ENCODE results near the gene IRX2.

IRX2 gene

GRCh38 chr5:2718115-2718514, 33.4 kb downstream of the IRX2 start:
- DNase-seq (ENCODE audit: low read depth in 2 of 2), result no peak

GRCh38 chr5:2715856-2716255, 35.6 kb downstream of the IRX2 start:
- DNase-seq (ENCODE audit: low read depth in 2 of 2), result no peak

DNA sequence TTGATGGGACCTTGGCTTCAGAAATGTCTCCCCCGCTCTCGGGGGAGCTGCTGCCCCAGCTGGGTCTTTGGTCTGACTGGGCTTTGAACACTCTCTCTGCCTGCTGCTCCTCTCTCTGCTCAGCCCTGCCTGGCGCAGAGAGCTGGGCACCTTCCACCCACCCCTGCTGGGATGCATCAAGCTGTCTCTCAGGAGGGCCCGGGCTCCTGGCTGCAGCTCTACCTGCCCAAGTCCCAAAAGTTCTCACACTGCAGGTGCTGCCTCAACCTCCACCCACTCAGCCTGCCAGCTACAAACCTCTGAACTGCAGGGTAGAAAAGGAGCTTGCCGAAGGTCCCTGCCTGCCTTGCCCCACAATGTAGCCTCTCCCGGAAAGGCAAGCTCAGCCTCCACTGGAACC, 36.7 kb downstream of the IRX2 start:
- no peak for DNase-seq (ENCODE audit: low read depth in 2 of 2)

- DNase-seq (ENCODE audit: low read depth in 2 of 2), result no peak
Measured at GRCh38 chr5:2714026-2714425, 37.5 kb downstream of the IRX2 start.

DNA sequence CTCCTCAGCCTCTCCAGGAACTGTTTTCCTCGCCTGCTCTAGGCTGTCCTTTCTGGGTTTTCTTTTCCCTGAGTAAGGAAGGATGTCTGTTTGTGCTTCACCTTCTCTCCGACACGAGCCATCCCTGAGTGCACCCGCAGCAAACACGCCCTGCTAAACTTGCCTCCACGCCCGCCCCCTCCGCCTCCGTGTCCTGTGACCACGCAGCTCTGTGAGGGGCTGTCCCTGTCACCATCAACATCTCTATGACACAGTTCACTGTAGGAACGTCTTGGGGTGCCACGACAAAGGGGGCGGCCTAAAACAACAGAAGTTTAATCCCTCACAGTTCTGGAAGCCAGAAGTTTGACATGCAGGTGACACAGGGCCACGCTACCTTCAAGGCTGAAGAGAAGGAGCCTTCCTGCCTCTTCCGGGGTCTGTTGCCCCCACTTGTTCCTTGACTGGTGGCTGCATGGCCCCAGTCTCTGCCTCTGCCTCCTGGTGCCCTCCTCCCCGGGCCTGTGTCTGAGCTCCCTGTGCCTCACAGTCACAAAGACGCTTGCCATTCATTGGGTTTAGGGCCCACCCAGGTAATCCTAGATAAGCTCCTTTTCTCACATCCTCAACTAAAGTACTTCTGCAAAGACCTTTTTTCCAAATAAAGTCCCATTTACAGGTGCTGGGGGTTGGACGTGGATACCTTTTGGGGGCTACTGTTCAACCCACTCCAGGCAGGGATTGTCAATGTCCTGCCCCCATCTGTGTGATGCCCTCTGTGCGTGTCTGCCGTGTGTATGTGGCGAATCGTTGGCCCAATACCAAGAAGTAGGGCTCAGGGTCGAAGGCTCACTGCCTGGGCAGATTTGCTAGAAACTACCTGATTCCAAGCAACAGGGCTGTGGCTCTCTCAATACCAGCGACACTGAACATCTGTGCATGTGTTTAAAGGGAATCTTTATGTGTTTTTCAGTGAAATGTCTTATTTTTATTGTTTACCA, 39.7 kb downstream of the IRX2 start:
- no peak for DNase-seq (ENCODE audit: low read depth in 2 of 2)

DNA sequence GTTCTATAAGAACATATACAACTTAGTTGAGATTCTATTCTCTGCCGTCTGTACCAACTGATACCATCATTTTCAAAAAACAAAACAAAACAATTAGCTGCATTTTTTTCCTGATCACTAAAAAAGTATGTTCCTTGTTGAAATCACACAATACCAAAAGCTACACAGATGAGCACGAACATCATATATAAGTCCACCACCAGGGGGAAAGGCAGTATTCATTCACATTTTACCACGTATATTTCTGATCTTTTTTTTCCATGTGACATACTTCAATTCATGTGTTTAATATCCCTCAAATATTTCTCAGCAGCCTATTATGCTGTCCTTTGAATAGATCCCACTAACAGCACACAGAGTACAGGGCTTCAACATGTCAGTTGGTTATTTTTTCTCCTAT, 40.6 kb downstream of the IRX2 start:
- DNase-seq (ENCODE audit: low read depth in 2 of 2), result no peak

- DNase-seq (ENCODE audit: low read depth in 2 of 2), result no peak
Measured at GRCh38 chr5:2709976-2710689, 41.3 kb downstream of the IRX2 start.

DNA sequence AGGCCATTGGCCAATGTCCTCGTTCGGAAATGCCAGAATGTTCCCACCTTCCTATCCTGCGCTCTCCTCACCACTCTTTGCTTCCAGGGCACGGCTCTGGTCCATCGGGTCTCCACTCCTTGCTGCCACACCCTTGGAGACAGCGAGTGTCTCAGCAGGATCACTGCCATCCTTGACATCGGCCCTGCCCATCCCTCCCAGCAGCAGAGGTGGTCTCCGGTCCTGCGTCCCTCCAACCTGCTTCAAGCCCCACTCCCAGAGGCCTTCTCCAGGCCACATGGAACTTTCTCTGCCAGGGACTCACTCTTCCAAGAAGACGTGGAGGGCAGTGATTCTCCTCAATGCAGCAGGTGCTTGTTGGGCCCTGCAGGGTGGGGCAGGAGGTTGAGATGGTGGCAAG, 42.7 kb downstream of the IRX2 start:
- no peak for DNase-seq (ENCODE audit: low read depth in 2 of 2)

- DNase-seq (ENCODE audit: low read depth in 2 of 2), result no peak
Measured at GRCh38 chr5:2708132-2708531, 43.3 kb downstream of the IRX2 start.

DNA sequence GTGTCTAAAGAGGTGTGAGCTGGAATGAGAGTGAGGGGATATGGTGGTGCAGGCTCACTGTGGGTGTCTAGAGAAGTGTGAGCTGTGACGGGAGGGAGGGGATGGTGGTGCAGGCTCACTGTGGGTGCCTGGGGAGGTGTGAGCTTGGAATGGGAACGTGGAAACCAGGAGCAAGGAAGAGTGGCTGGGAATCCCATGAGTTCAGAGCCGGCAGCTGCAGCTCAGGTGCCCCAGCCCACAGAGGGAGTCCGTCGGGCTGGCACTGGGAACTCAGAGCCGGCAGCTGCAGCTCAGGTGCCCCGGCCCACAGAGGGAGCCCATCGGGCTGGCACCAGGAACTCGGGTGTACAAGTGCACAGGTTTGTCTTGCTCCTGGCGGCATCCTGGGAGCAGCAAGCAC, 45.6 kb downstream of the IRX2 start:
- no peak for DNase-seq (ENCODE audit: low read depth in 2 of 2)

DNA sequence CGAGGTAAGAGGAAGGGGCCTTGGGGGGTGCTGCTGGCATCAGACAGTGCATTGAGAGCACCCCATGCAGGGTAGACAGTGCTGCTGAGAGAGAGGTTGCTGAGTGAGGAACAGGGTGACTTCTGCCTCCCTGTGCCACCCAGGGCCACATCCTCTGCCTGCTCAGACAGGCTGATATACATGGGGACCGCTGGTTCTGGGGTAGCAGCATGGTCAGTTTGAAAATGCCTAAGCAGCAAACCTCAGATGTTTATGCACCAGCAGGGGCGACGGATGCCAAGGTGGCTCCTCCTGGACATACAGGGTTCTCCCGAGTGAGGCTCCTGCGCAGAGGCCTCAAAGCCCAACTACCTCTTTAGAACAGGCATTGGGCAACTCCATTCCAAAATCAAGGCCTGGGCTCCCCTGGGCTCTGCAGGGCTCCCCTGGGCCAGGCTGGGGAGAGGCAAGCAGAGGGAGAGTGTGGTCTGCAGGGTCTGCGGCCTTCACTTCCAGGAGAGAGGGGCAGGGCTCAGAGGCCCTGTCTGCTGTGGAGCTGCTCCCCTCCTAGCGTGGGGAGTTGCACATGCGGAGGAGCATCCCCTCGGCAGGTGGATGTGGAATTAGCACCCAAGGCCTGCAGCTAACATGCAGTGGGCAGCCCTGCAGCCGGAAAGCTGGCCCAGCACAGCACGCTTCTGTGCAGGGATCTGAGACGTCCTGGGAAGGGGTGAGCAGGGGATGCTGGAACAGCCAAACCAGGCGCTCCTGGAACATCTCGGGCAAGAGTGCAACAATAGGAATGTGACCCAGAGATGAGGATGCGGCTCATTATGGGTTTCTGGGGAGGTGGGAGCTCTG, 46.5 kb downstream of the IRX2 start:
- no peak for DNase-seq (ENCODE audit: low read depth in 2 of 2)

- DNase-seq (ENCODE audit: low read depth in 2 of 2), result no peak
Measured at GRCh38 chr5:2704111-2704510, 47.4 kb downstream of the IRX2 start.

DNA sequence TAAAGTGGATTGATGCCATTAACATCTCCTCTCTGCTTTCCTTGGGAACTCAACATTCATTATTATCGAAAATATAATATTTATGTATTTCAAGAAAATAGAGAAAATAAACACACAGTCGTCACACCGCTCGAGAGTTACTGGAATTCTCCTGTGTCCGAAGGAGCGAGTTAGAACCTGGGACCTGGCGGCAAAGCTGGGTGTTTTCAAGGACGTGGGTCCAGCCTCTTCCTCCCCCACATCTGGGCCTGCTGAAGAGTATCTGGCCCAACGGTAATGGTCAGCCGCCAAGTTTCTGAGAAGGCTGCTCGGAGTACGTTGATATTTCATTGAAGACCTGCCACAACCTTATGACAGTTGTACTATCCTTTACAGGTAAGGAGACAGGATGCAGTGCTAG, 47.9 kb downstream of the IRX2 start:
- no peak for DNase-seq (ENCODE audit: low read depth in 2 of 2)

- DNase-seq (ENCODE audit: low read depth in 2 of 2), result no peak
Measured at GRCh38 chr5:2703041-2703440, 48.4 kb downstream of the IRX2 start.

- no peak for DNase-seq (ENCODE audit: low read depth in 2 of 2)
Measured at GRCh38 chr5:2702096-2702879, 49.2 kb downstream of the IRX2 start.

- no peak for DNase-seq (ENCODE audit: low read depth in 2 of 2)
Measured at GRCh38 chr5:2701592-2701991, 49.9 kb downstream of the IRX2 start.

DNA sequence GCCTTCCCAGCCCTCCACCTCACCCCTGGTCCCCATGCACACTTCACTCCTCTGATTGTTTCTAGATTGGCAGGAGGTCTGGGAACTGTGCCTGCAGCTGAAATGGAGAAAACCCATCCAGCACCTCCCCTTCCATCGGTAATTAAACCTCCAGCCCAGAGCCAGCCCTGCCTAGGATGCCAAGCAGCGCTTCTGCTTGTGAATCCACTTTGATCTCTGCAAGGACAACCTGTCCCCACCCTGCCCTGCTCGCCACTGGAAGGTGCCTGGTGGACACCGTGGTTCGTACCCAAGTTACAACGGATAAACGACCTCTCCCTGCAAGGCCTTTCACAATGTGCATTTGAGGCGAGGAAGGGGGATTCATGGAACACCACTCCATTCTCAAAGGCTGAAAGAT, 50.6 kb downstream of the IRX2 start:
- no peak for DNase-seq (ENCODE audit: low read depth in 2 of 2)

GRCh38 chr5:2699686-2700085, 51.8 kb downstream of the IRX2 start:
- no peak for DNase-seq (ENCODE audit: low read depth in 2 of 2)

GRCh38 chr5:2699231-2699630, 52.2 kb downstream of the IRX2 start:
- no peak for DNase-seq (ENCODE audit: low read depth in 2 of 2)

DNA sequence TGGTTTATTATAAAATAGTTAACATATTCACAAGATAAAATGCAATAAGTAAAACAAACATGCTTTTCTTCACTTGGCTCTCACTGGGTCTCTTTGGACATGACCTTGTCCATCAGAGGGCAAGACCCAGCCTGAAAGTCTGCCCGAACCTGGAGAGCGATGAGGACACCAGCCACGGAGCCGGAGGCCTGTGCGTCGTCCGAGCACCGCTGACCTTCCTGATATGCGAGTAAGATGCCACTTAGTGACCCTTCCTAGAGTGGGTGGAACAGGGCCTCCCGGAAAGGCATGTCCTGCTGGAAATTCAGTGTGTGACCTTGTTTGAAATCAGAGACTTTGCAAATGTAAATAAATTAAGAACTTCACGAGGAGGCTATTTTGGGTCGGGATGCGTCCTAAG, 52.9 kb downstream of the IRX2 start:
- DNase-seq (ENCODE audit: low read depth in 2 of 2), result no peak

DNA sequence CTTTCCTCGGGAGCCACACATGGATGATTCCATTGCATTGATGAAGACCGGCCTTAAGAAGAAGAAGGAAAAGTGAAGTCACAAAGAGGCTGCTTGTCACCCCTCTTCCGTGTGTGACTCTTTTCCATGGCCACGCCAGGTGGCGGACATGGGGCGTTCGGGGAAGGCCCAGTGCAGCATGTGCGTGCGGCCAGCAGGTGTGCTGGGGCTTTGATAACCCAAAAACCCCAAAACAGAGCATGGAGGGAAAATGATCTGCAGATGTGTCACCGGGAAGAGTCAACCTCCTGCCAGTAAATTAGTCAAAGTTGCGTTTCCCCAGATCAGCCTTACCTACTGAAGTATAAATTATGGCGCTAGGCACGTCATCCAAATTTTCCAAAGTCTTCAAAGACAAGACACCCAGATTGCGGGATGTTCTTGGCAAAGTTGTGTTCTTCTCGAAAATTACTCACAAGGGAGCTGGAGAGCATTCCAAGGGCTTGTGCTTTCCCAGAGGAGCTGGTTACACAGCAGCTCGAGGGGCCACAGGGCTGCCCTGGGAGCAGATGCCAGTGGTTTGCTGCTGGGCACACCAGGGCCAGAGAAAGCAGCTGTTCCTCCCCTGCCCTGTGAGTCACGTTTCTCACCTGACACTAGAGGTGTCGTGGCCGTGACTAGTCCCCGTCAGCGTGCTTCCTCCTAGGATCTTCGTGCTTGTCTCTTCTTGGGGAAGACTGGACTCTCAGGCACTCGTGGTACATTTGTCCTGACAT, 53.9 kb downstream of the IRX2 start:
- DNase-seq (ENCODE audit: low read depth in 2 of 2), result no peak
